Posterior vena cava (tissue), 2 donors: ENCODE results near the gene RNF166. TPM values are rescaled to one million over a fixed set of nuclear protein-coding genes. Genes with fewer than 3 reads are reported as not detected.

Experiments used
- DNase-seq: peaks from one replicate; pipeline ENCODE4 v3.0.0-alpha.2; 2020; ENCODE audit warnings: low spot score
- intact Hi-C, 2 donors: fragments of 100-400 bp; cut with DNase I; formaldehyde crosslinking; loops; one replicate each; pipeline versions ENCODE4 v1.14.1 to v1.14.2; 2022 to 2023
- long read RNA-seq, 2 donors: library from polyadenylated mRNA; unstranded; transcript quantifications; one replicate each; pipeline ENCODE4 v2.0.0, GENCODE V29; 2020 to 2021
- total RNA-seq, 2 donors: library from RNA; stranded (reverse); fragmentation: NEBNext Ultra II Directional; extraction: Animal tissue kit (Norgen Biotek cat#: 25700); gene quantifications; one replicate each; pipeline ENCODE4 v1.2.1, GENCODE V29; 2021
- donor health status: DM: yes; HTN: yes; CAD: no.
- donor health status: DM: yes; HTN: yes; CAD: no.

The RNF166 gene
- total RNA-seq: 10 to 100 TPM; 16.8 to 19.0 TPM
- long read RNA-seq, donor 1, transcript RNF166-201 (6 exons, 1,883 nt): major isoform, 10 of 20 reads
- long read RNA-seq, donor 1, partial matches to known transcripts: 1 of 20 reads
- long read RNA-seq, donor 1, other reads (novel, unspliced or antisense): 9 of 20 reads
- long read RNA-seq, donor 2, transcript RNF166-201 (6 exons, 1,883 nt): major isoform, 15 of 21 reads
- long read RNA-seq, donor 2, partial matches to known transcripts: 5 of 21 reads
- long read RNA-seq, donor 2, other reads (novel, unspliced or antisense): 1 of 21 reads

GRCh38 chr16:88706229-88706964 lies at the start of gene RNF166, which contains the start of gene CTU2:
Gene RNF166 (minus strand): TSS chr16:88706408. CDS start chr16:88706325, 83 bp downstream.
Gene CTU2 (plus strand): TSS chr16:88706503. CDS start chr16:88706531, 28 bp downstream.
- intact Hi-C loops: loop anchor here in 1 of 2 donors (10.0 kb wide), 1 partner anchor 938 kb away; no protein-coding TSS in a partner anchor
- peak; percentile 98 for DNase-seq

- DNase-seq: no peak
- intact Hi-C loops: loop anchor here in 1 of 2 donors (5.0 kb wide), 1 partner anchor 763 kb away; no protein-coding TSS in a partner anchor
These were observed 48.9 kb upstream of the RNF166 start for GRCh38 chr16:88754912-88755744.

- intact Hi-C loops: no loop called here
- DNase-seq: no peak
These were observed 48.1 kb upstream of the RNF166 start for GRCh38 chr16:88754109-88754911.

GRCh38 chr16:88753602-88754001 lies 47.4 kb upstream of the RNF166 start:
- DNase-seq: no peak
- intact Hi-C loops: no loop called here

GRCh38 chr16:88753191-88753590 lies 47.0 kb upstream of the RNF166 start:
- DNase-seq: no peak
- intact Hi-C loops: no loop called here

GRCh38 chr16:88752386-88753002 lies 46.3 kb upstream of the RNF166 start:
- no peak for DNase-seq
- intact Hi-C loops: no loop called here

- intact Hi-C loops: no loop called here
- DNase-seq: no peak
These were observed 44.6 kb upstream of the RNF166 start for GRCh38 chr16:88750854-88751253.

- no peak for DNase-seq
- intact Hi-C loops: no loop called here
These were observed 43.1 kb upstream of the RNF166 start for GRCh38 chr16:88749358-88749757.

GRCh38 chr16:88748364-88748763 lies 42.2 kb upstream of the RNF166 start:
- intact Hi-C loops: no loop called here
- no peak for DNase-seq

- intact Hi-C loops: no loop called here
- DNase-seq: no peak
These were observed 41.5 kb upstream of the RNF166 start for GRCh38 chr16:88747588-88748301.

GRCh38 chr16:88746506-88746905 lies 40.3 kb upstream of the RNF166 start:
- peak; percentile 92 for DNase-seq
- intact Hi-C loops: no loop called here

GRCh38 chr16:88744577-88745521 lies 38.6 kb upstream of the RNF166 start:
- intact Hi-C loops: no loop called here
- no peak for DNase-seq

GRCh38 chr16:88743693-88744576 lies 37.7 kb upstream of the RNF166 start:
- peak; percentile 93 for DNase-seq

GRCh38 chr16:88742896-88743605 lies 36.8 kb upstream of the RNF166 start:
- DNase-seq: no peak
- intact Hi-C loops: no loop called here

More at GRCh38 chr16:88743693-88744576, 37.7 kb upstream of the RNF166 start:
- intact Hi-C loops: no loop called here

GRCh38 chr16:88741368-88741767 lies 35.2 kb upstream of the RNF166 start:
- intact Hi-C loops: loop anchor here in 1 of 2 donors (2.0 kb wide), 1 partner anchor 23 kb away; no protein-coding TSS in a partner anchor

More at GRCh38 chr16:88741368-88741767, 35.2 kb upstream of the RNF166 start:
- DNase-seq: no peak
